NCI-H1694 treated with DMSO at 0.1 percent for 48 hours (cell line): ENCODE results near the gene ACACB.

Experiments used
- DNase-seq: peaks from one replicate; lab custom pipeline; 2025; lab: John Stamatoyannopoulos, UW

Gene ACACB

DNA sequence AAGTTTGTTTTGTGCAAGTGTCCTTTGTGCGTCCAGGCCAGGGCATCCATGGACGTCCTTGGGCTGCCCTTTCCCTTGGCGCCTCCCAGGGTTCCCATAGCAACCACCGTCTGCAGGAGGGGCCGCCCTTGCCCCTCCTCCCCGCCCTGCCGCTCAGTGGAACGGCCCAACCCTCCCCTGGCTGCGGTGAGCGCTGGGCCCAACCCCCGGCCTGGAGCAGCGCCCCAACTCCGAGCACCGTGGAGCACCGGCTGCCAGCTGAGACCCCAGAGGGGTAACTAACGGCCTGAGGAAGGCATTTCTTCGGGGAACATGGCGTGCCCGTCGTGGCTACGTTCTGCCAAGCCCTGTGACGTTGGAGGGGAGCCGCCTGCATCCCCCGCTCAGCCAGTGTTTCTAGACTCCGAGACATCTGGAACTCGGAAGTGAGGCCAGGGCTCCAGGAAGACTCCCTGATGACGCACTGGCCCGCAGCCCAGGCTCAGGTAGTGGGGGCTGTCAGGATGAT is 5.3 kb upstream of the ACACB start:
- DNase-seq, result no peak

DNA sequence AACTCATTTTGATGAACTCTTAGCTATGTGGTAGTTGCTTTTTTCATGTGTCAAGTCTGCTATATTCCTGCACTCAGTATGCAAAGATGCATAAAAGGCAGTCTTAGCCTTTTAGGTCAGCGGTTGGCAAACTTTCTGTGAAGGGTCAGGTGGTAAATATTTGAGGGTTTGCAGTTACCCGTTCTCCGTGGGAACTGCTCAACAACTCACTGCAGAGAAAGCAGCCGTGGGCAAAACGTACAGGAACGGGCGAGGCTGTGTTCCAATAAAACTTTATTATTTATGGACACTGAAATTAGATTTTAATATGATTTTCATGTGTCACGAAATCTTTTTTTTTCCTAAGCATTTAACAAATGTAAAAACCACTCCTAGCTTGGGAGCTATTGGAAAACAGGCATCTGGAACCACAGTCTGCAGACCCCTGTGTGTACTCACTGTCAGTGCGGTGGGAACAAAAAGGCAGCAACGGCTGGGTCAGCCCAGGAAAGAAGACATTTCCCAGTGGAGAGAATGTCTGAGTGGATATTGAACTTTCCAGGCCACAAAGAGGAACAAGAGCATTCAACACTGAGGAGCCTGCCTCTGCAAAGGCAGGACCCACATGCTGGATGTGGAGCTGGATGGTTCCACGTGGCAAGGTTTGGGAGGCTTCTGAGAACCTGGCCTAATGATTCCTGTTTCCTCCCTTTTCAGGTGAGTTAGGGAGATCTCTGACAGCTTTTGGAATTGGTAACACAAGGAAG is 3.5 kb upstream of the ACACB start:
- no peak for DNase-seq

- no peak for DNase-seq
Observed at GRCh38 chr12:109113661-109114321, 2.6 kb upstream of the ACACB start.

- DNase-seq, result no peak
Observed at GRCh38 chr12:109114644-109115043, 1.7 kb upstream of the ACACB start.

- no peak for DNase-seq
Observed at GRCh38 chr12:109115404-109115757, 1.0 kb upstream of the ACACB start.

DNA sequence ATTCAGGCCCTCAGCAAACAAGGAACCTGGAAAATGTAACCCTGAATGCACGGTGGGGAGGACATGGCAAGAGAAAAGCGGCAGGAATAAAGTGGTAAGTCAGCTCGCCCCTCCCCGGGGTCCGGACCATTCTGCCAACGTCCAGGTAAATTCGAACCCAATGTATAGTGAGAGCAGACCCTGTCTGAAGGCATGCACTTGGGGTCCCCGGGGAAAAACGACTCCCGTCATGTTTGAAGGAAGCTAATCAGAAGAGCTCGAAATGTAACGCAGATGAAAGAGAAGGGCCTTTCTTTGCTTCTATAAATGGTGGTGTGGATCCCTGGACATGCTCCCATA is 193 bp downstream of the ACACB start:
- no peak for DNase-seq

- no peak for DNase-seq
Observed at GRCh38 chr12:109120095-109120494, 3.7 kb downstream of the ACACB start.

DNA sequence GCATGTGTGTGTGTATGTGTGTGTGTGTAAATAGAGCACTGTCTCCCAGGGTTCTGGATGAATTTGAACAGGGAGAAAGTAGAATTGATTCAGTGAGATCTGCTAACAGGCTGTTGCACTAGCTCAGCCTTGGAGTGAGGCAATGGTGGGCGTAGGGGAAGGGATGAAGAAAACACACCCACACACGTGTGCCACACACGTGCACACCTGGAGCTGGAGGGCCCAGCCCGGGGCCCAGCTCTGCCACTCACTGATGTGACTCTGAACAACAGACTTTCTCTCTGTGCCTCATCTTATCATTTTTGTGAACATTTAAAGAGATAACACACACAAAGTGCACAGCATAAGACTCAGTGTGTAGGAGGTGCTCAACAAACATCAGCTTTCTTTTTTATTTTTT is 4.2 kb downstream of the ACACB start:
- no peak for DNase-seq

DNA sequence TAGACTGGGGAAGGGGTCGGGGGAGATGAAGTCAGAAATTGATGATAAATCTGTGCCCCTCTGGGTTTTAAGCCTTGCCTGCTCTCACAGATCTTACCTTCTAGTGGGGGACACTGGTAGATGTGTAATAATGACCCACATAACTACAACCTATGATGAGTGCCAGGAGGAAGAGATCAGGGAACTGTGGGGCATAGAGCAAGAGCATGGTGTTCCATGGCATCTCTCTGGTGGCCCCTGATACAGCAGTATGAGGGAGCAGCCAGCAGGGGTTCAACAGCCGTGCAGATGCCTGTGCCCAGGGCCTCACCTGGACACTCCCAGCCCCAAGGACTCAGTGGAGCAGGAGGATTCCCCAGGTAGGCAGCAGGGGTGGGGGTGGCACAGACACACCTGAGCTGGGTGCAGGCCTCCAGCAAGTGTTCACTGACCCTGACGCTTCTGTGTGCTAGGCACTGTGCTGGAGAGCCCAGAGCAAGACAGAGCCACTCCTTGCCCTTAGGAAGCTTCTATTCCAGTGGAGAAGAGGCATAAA is 5.0 kb downstream of the ACACB start:
- DNase-seq, result no peak

- DNase-seq, result no peak
Observed at GRCh38 chr12:109124878-109125648, 8.7 kb downstream of the ACACB start.

- DNase-seq, result no peak
Observed at GRCh38 chr12:109125791-109126190, 9.4 kb downstream of the ACACB start.

GRCh38 chr12:109126784-109127183 is 10.4 kb downstream of the ACACB start:
- DNase-seq, result no peak

GRCh38 chr12:109127533-109128242 is 11.3 kb downstream of the ACACB start:
- no peak for DNase-seq

DNA sequence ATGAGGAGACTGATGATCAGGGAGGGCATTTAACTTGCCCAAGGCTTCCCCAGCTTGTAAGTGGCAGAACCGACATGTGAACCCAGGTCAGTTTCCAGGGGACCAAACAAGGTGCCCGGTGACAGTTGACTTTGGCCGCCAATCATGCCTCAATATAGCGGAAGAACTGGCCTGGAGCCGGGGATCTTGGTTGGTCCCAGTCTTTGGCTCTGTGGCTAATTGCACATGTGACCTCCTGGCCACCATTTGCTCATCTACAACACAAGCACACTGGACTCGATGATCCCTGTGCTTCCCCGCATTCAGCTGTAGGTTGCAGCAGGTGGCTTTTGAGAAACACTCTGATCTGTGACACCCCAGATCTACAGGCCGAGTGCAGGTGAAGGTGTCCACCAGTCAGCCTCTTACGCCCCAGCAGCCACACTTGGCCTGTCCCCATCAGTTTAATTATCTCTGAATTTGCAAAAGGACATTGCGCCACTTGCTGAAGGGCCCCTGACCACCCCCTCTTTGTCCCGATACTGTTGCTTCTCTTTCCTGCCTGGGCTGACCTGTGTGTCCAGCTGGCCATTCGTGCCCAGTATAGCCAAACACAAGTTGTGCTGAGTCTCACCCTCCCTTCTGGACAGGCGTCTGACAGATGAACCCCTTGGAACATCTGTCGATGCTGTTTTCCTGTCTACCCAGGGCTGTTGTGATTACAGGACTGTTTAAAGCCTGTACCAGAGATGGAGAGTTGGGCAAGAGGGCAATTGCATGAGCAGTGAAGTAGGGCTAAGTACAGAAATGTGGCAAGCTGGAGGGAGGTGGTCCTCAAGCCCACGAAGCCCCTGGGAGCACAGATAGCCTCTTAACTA is 14.1 kb downstream of the ACACB start:
- no peak for DNase-seq

GRCh38 chr12:109131154-109132050 is 15.0 kb downstream of the ACACB start:
- DNase-seq, result no peak

GRCh38 chr12:109134186-109134917 is 18.0 kb downstream of the ACACB start:
- DNase-seq, result no peak

GRCh38 chr12:109137055-109137454 is 20.7 kb downstream of the ACACB start:
- DNase-seq, result no peak

- DNase-seq, result no peak
Observed at GRCh38 chr12:109139360-109139759, 23.0 kb downstream of the ACACB start.

GRCh38 chr12:109139791-109140190 is 23.4 kb downstream of the ACACB start:
- no peak for DNase-seq
